Activated B cell treated with CpG ODN at 0.5 μM for 24 hours (primary cell): ENCODE data around the gene PTPRE. TPM values are rescaled to one million over a fixed set of nuclear protein-coding genes. Genes with fewer than 3 reads are reported as not detected.

Experiments
- ATAC-seq: fragments of 200-7000 bp; cut with Tn5 transposase; one replicate; pipeline ENCODE4 v1.10.0; 2021; ENCODE audit warnings: low read depth, mild to moderate bottlenecking, moderate library complexity
- CTCF ChIA-PET: fragments of 350-600 bp; sonication (Branson Sonifier 250); formaldehyde crosslinking; loops from one replicate; lab custom pipeline; 2021; ENCODE audit warnings: antibody characterized with exemption; lab: Charles Lee
- POLR2A ChIA-PET: fragments of 350-600 bp; sonication (Branson Sonifier 250); formaldehyde crosslinking; loops from one replicate; lab custom pipeline; 2021; ENCODE audit warnings: antibody characterized with exemption; lab: Charles Lee
- DNase-seq: peaks from one replicate; pipeline ENCODE4 v3.0.0; 2022
- H3K27ac Mint-ChIP-seq: one replicate; pipeline ENCODE4 v1.8.0; 2020; ENCODE audit warnings: mixed read lengths
- H3K27me3 Mint-ChIP-seq: one replicate; pipeline ENCODE4 v1.8.0; 2021; ENCODE audit warnings: mixed read lengths
- H3K36me3 Mint-ChIP-seq: one replicate; pipeline ENCODE4 v1.8.0; 2021; ENCODE audit warnings: low read depth, mixed read lengths
- H3K4me1 Mint-ChIP-seq: one replicate; pipeline ENCODE4 v1.8.0; 2021; ENCODE audit warnings: mixed read lengths
- H3K4me3 Mint-ChIP-seq: one replicate; pipeline ENCODE4 v1.8.0; 2020; ENCODE audit warnings: mild to moderate bottlenecking, mixed read lengths
- H3K9me3 Mint-ChIP-seq: one replicate; pipeline ENCODE4 v1.8.0; 2020; ENCODE audit warnings: mixed read lengths
- CTCF ChIP-seq: fragments of 200-600 bp; IDR thresholded peaks from one replicate; pipeline ENCODE4 v1.8.0; 2022; ENCODE audit warnings: antibody characterized with exemption, mild to moderate bottlenecking
- intact Hi-C: fragments of 100-400 bp; cut with micrococcal nuclease; formaldehyde crosslinking; loops from one replicate; pipeline ENCODE4 v1.15.1; 2024
- total RNA-seq: library from RNA; stranded (reverse); gene quantifications from 2 replicates; pipeline ENCODE4 v1.2.3, GENCODE V29; 2022

Gene PTPRE
- total RNA-seq, 1 donor from 2014 or later = 36.8 TPM

- no peak for DNase-seq
- H3K4me3 Mint-ChIP-seq = no peak overlapping the region
- no peaks in the 10 kb centered on the region for H3K27me3 Mint-ChIP-seq
- ChIA-PET POLR2A (interaction anchor here (8.2 kb wide), 1 partner anchor 12 kb away, joined by 162 read pairs; no protein-coding TSS in a partner anchor), CTCF (interaction anchor here (0.6 to 1.9 kb wide), 3 partner anchors 17 to 21 kb away, joined by 3 to 9 read pairs (median 4); no protein-coding TSS in a partner anchor)
- no peaks in the 10 kb centered on the region for H3K9me3 Mint-ChIP-seq
- ATAC-seq = no peak
- H3K4me1 Mint-ChIP-seq = peaks cover 42% of the 10 kb centered on the region
- TF ChIP-seq CTCF = no peak
- H3K27ac Mint-ChIP-seq = no peak overlapping the region
- intact Hi-C loops = no loop called here
- H3K36me3 Mint-ChIP-seq = peaks cover 61% of the 10 kb centered on the region
Measured at GRCh38 chr10:128051548-128051947, 144.6 kb downstream of the PTPRE start.

GRCh38 chr10:128052696-128053095, 145.8 kb downstream of the PTPRE start:
- Mint-ChIP-seq H3K4me3 (no peak overlapping the region), H3K36me3 (peaks cover 70% of the 10 kb centered on the region), H3K27ac (no peak overlapping the region), H3K4me1 (peaks cover 33% of the 10 kb centered on the region), H3K9me3 (no peaks in the 10 kb centered on the region), H3K27me3 (no peaks in the 10 kb centered on the region)
- intact Hi-C loops = no loop called here
- CTCF ChIA-PET = interaction anchor here (1.9 kb wide), 1 partner anchor 18 kb away, joined by 9 read pairs; no protein-coding TSS in a partner anchor
- POLR2A ChIA-PET = interaction anchor here (2.2 to 8.2 kb wide), 2 partner anchors 10 to 11 kb away, joined by 8 to 162 read pairs; no protein-coding TSS in a partner anchor
- TF ChIP-seq CTCF = no peak
- no peak for ATAC-seq
- DNase-seq = no peak

- Mint-ChIP-seq H3K9me3 (no peaks in the 10 kb centered on the region), H3K4me3 (no peak overlapping the region), H3K27ac (no peak overlapping the region), H3K27me3 (no peaks in the 10 kb centered on the region), H3K36me3 (peaks cover 70% of the 10 kb centered on the region), H3K4me1 (peaks cover 28% of the 10 kb centered on the region)
- ChIA-PET CTCF (interaction anchor here (1.0 kb wide), 1 partner anchor 9 kb away, joined by 3 read pairs; no protein-coding TSS in a partner anchor), POLR2A (interaction anchor here (2.2 kb wide), 1 partner anchor 9 kb away, joined by 8 read pairs; no protein-coding TSS in a partner anchor)
- no peak for DNase-seq
- intact Hi-C loops = no loop called here
- TF ChIP-seq CTCF = no peak
- no peak for ATAC-seq
Measured at GRCh38 chr10:128053356-128053755, 146.5 kb downstream of the PTPRE start.

GRCh38 chr10:128054163-128054970, 147.5 kb downstream of the PTPRE start:
- ATAC-seq (no peak), DNase-seq (no peak)
- POLR2A ChIA-PET = interaction anchor here (2.2 kb wide), 1 partner anchor 8 kb away, joined by 8 read pairs; no protein-coding TSS in a partner anchor
- Mint-ChIP-seq H3K27me3 (no peaks in the 10 kb centered on the region), H3K4me3 (no peak overlapping the region), H3K4me1 (peaks cover 26% of the 10 kb centered on the region), H3K36me3 (peaks cover 76% of the 10 kb centered on the region), H3K27ac (no peak overlapping the region), H3K9me3 (no peaks in the 10 kb centered on the region)
- intact Hi-C loops = no loop called here
- CTCF ChIA-PET = interaction anchor here (1.0 kb wide), 1 partner anchor 8 kb away, joined by 3 read pairs; no protein-coding TSS in a partner anchor
- no peak for TF ChIP-seq CTCF
